ENCODE data around the gene RBBP8NL. TPM values are rescaled to one million over a fixed set of nuclear protein-coding genes. Genes with fewer than 3 reads are reported as not detected.

Gene RBBP8NL
- total RNA-seq, 1 experiment from 2014 or later, result not detected

DNA sequence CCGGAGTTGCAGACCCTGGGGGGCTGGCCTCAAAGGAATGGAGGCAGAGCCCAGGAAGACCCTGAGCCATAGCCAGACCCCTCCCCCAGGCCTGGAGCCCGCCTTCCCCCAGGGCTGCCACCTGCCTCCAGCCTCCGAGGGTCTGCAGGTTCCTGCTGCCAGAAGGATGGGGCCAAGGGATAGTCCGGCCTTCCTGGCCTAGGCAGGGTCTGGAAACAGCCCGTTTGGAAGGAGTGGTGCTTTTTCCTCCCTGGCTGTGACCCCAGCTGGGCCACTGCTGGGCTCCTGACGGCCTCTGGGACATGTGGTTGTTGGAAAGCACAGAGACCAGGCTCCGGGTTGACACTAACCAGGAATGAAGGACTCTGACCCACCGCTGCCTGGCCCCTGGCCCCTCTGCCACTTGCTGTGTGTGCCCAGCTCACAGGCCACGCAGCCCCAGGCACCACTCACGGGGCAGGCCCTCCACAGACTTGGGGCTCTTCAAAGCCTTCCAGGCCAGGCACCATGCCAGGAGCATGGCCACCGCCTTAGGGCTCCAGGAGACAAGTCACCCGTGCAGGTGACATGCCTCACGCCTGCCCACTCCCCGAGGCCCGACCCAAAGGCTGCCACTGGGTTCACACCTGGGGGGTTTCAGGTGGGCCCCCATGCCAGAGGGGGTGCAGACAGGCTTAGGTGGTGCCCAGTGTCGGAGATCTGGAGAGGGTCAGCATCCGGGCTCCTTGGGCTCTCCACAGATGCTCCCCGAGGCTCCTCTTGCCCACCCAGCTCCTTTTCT is 56.3 kb downstream of the RBBP8NL start:
- ChIA-PET POLR2A (interaction anchor here (0.6 kb wide), 1 partner anchor 425 kb away, joined by 3 read pairs; the partner anchor contains the start of gene MRGBP), CTCF (interaction anchor here (0.9 to 1.2 kb wide), 2 partner anchors 11 to 69 kb away, joined by 3 to 4 read pairs; no protein-coding TSS in a partner anchor)
- in situ Hi-C loops (cut with HindIII; ENCODE audit: low pct_unique_long_range_greater_than_20kb, low sequenced_read_pairs), result no loop called here
- no peak for DNase-seq (ENCODE audit: low read depth, low spot score)
- intact Hi-C loops (cut with micrococcal nuclease; ENCODE audit: unreplicated experiment), result no loop called here
- ATAC-seq, result no peak
- Histone ChIP-seq H3K27me3 (ENCODE audit: control insufficient read depth, insufficient read depth, low read length) (no peaks in the 10 kb centered on the region), H3K9me3 (ENCODE audit: control insufficient read depth, insufficient read depth, low read depth, low read length) (no peaks in the 10 kb centered on the region), H3K4me3 (ENCODE audit: low read depth in 2 of 2, low read length in 2 of 2) (no peak overlapping the region), H3K36me3 (ENCODE audit: control insufficient read depth, insufficient read depth, low read length) (no peaks in the 10 kb centered on the region; the same call in 1 of the 2 replicates), H3K4me1 (ENCODE audit: control insufficient read depth, insufficient read depth, low read length) (peaks cover 70% of the 10 kb centered on the region), H3K27ac (ENCODE audit: low read length) (peak overlapping the region; percentile 94)
- TF ChIP-seq, protein P1, sequence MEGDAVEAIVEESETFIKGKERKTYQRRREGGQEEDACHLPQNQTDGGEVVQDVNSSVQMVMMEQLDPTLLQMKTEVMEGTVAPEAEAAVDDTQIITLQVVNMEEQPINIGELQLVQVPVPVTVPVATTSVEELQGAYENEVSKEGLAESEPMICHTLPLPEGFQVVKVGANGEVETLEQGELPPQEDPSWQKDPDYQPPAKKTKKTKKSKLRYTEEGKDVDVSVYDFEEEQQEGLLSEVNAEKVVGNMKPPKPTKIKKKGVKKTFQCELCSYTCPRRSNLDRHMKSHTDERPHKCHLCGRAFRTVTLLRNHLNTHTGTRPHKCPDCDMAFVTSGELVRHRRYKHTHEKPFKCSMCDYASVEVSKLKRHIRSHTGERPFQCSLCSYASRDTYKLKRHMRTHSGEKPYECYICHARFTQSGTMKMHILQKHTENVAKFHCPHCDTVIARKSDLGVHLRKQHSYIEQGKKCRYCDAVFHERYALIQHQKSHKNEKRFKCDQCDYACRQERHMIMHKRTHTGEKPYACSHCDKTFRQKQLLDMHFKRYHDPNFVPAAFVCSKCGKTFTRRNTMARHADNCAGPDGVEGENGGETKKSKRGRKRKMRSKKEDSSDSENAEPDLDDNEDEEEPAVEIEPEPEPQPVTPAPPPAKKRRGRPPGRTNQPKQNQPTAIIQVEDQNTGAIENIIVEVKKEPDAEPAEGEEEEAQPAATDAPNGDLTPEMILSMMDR (IDR thresholded peaks at IDR 0.05), result no peak
- TF ChIP-seq TCF7L2 (IDR thresholded peaks at IDR 0.05; ENCODE audit: low read depth, low read length) (peak; percentile 61), REST (IDR thresholded peaks at IDR 0.05; ENCODE audit: insufficient read depth in 1 of 2, low read depth in 2 of 2, low read length in 1 of 2) (no peak), POLR2AphosphoS5 (IDR thresholded peaks at IDR 0.05; ENCODE audit: low read depth, low read length) (no peak), SIN3A (IDR thresholded peaks at IDR 0.05; ENCODE audit: borderline replicate concordance, insufficient read depth, low read depth, low read length) (no peak)
- no TSS peak for BruUV-seq (replicated peaks)

DNA sequence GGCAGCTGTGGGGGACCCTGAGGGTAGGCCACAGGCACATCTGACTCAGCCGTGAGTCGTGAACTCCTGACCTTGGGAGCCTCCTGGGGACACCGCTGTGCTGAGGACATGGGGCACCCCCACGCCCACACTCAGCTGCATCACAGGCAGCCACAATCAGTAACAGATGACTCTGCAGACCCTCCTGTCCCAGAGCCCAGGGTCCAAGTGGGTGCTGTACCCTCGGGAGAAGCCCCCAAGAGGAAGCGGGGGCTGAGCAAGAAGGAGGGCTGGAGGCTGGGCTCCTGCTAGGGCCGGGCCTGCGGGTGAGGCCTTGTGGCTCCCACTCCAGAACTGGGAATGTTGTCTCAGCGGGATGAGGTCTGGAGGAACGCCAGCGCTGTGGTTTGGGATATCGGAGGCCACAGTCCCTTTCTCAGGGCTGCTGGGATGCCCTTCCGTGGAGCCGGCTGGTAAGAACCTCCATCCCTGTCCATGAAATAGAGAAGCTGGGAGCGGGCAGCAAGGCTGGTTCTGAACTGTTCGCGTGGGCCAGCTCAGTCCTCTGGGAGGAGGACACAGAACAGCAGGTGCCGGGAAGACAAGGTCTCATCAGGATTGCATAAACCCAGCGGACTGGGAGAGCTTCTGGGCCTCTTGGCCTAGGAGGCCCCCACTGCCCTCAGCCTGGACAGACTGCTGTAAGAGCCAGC is 57.1 kb downstream of the RBBP8NL start:
- Histone ChIP-seq H3K27me3 (ENCODE audit: control insufficient read depth, insufficient read depth, low read length) (no peaks in the 10 kb centered on the region), H3K9me3 (ENCODE audit: control insufficient read depth, insufficient read depth, low read depth, low read length) (no peaks in the 10 kb centered on the region), H3K4me3 (ENCODE audit: low read depth in 2 of 2, low read length in 2 of 2) (no peak overlapping the region), H3K36me3 (ENCODE audit: control insufficient read depth, insufficient read depth, low read length) (no peaks in the 10 kb centered on the region; the same call in 1 of the 2 replicates), H3K4me1 (ENCODE audit: control insufficient read depth, insufficient read depth, low read length) (peaks cover 65% of the 10 kb centered on the region), H3K27ac (ENCODE audit: low read length) (peak overlapping the region; percentile 94)
- BruUV-seq (replicated peaks), result no TSS peak
- TF ChIP-seq SIN3A (IDR thresholded peaks at IDR 0.05; ENCODE audit: borderline replicate concordance, insufficient read depth, low read depth, low read length) (no peak), TCF7L2 (IDR thresholded peaks at IDR 0.05; ENCODE audit: low read depth, low read length) (no peak), POLR2AphosphoS5 (IDR thresholded peaks at IDR 0.05; ENCODE audit: low read depth, low read length) (peak; percentile 27; the same call in 1 of the 2 replicates), REST (IDR thresholded peaks at IDR 0.05; ENCODE audit: insufficient read depth in 1 of 2, low read depth in 2 of 2, low read length in 1 of 2) (peak; percentile 21 to 41; a peak in 1 of 4 replicates)
- TF ChIP-seq, protein P1 (IDR thresholded peaks at IDR 0.05), result no peak
- intact Hi-C loops (cut with micrococcal nuclease; ENCODE audit: unreplicated experiment) (no loop called here), in situ Hi-C loops (cut with HindIII; ENCODE audit: low pct_unique_long_range_greater_than_20kb, low sequenced_read_pairs) (no loop called here)
- ChIA-PET CTCF (interaction anchor here (0.9 kb wide), 1 partner anchor 68 kb away, joined by 3 read pairs; no protein-coding TSS in a partner anchor), POLR2A (interaction anchor here (0.6 kb wide), 2 partner anchors 9 to 111 kb away, joined by 4 read pairs; no protein-coding TSS in a partner anchor)
- ATAC-seq, result peak; percentile 37
- no peak for DNase-seq (ENCODE audit: low read depth, low spot score)
